ENCODE data around the gene BMP8A.
"Not testable (repeated sequence)": the region's sequence is repeated elsewhere in the genome, so short reads cannot be mapped to it uniquely, and the experiment has no call there.

BMP8A gene

GRCh38 chr1:39524171-39524570 lies 32.7 kb downstream of the BMP8A start:
- H3K9ac ChIP-seq (ENCODE audit: low read depth, low read length), result no peak overlapping the region
- H3K4me1 ChIP-seq (ENCODE audit: control insufficient read depth, insufficient read depth, low read length), result no peaks in the 10 kb centered on the region
- H3K9me3 ChIP-seq (replicated peaks; ENCODE audit: low read length), result no peaks in the 10 kb centered on the region
- peaks cover 31% of the 10 kb centered on the region for H3K36me3 ChIP-seq (ENCODE audit: insufficient read depth, low read length)
- H3K27me3 ChIP-seq (ENCODE audit: control insufficient read depth, insufficient read depth, low read length), result no peaks in the 10 kb centered on the region
- H3K4me3 ChIP-seq (ENCODE audit: low read length), result no peak overlapping the region
- no peak overlapping the region for H3K4me2 ChIP-seq (ENCODE audit: low read length)

GRCh38 chr1:39524591-39525365 lies 33.3 kb downstream of the BMP8A start:
- H3K4me1 ChIP-seq (ENCODE audit: control insufficient read depth, insufficient read depth, low read length), result no peaks in the 10 kb centered on the region
- H3K36me3 ChIP-seq (ENCODE audit: insufficient read depth, low read length), result peaks cover 36% of the 10 kb centered on the region
- no peak overlapping the region for H3K9ac ChIP-seq (ENCODE audit: low read depth, low read length)
- H3K27me3 ChIP-seq (ENCODE audit: control insufficient read depth, insufficient read depth, low read length), result no peaks in the 10 kb centered on the region
- no peaks in the 10 kb centered on the region for H3K9me3 ChIP-seq (replicated peaks; ENCODE audit: low read length)
- H3K4me3 ChIP-seq (ENCODE audit: low read length), result no peak overlapping the region
- no peak overlapping the region for H3K4me2 ChIP-seq (ENCODE audit: low read length)

- H3K4me3 ChIP-seq (ENCODE audit: low read length), result no peak overlapping the region
- no peaks in the 10 kb centered on the region for H3K4me1 ChIP-seq (ENCODE audit: control insufficient read depth, insufficient read depth, low read length)
- no peak overlapping the region for H3K4me2 ChIP-seq (ENCODE audit: low read length)
- H3K9ac ChIP-seq (ENCODE audit: low read depth, low read length), result no peak overlapping the region
- H3K9me3 ChIP-seq (replicated peaks; ENCODE audit: low read length), result no peaks in the 10 kb centered on the region
- peaks cover 38% of the 10 kb centered on the region for H3K36me3 ChIP-seq (ENCODE audit: insufficient read depth, low read length)
- no peaks in the 10 kb centered on the region for H3K27me3 ChIP-seq (ENCODE audit: control insufficient read depth, insufficient read depth, low read length)
Observed at GRCh38 chr1:39525366-39526165, 34.1 kb downstream of the BMP8A start.

GRCh38 chr1:39526466-39527189 lies 35.2 kb downstream of the BMP8A start:
- no peak overlapping the region for H3K9ac ChIP-seq (ENCODE audit: low read depth, low read length)
- no peaks in the 10 kb centered on the region for H3K27me3 ChIP-seq (ENCODE audit: control insufficient read depth, insufficient read depth, low read length)
- H3K9me3 ChIP-seq (replicated peaks; ENCODE audit: low read length), result no peaks in the 10 kb centered on the region
- H3K4me2 ChIP-seq (ENCODE audit: low read length), result no peak overlapping the region
- H3K36me3 ChIP-seq (ENCODE audit: insufficient read depth, low read length), result peaks cover 46% of the 10 kb centered on the region
- no peak overlapping the region for H3K4me3 ChIP-seq (ENCODE audit: low read length)
- no peaks in the 10 kb centered on the region for H3K4me1 ChIP-seq (ENCODE audit: control insufficient read depth, insufficient read depth, low read length)

GRCh38 chr1:39527190-39527579 lies 35.7 kb downstream of the BMP8A start:
- not testable (repeated sequence) for H3K4me2 ChIP-seq (ENCODE audit: low read length); H3K9me3 ChIP-seq (replicated peaks; ENCODE audit: low read length); H3K4me3 ChIP-seq (ENCODE audit: low read length); H3K4me1 ChIP-seq (ENCODE audit: control insufficient read depth, insufficient read depth, low read length); H3K9ac ChIP-seq (ENCODE audit: low read depth, low read length); H3K27me3 ChIP-seq (ENCODE audit: control insufficient read depth, insufficient read depth, low read length)
- H3K36me3 ChIP-seq (ENCODE audit: insufficient read depth, low read length), result peaks cover 48% of the 10 kb centered on the region

- no peak overlapping the region for H3K9ac ChIP-seq (ENCODE audit: low read depth, low read length)
- H3K4me1 ChIP-seq (ENCODE audit: control insufficient read depth, insufficient read depth, low read length), result no peaks in the 10 kb centered on the region
- no peak overlapping the region for H3K4me2 ChIP-seq (ENCODE audit: low read length)
- no peaks in the 10 kb centered on the region for H3K9me3 ChIP-seq (replicated peaks; ENCODE audit: low read length)
- H3K27me3 ChIP-seq (ENCODE audit: control insufficient read depth, insufficient read depth, low read length), result no peaks in the 10 kb centered on the region
- H3K36me3 ChIP-seq (ENCODE audit: insufficient read depth, low read length), result peaks cover 48% of the 10 kb centered on the region
- no peak overlapping the region for H3K4me3 ChIP-seq (ENCODE audit: low read length)
Observed at GRCh38 chr1:39528082-39528481, 36.6 kb downstream of the BMP8A start.

- Histone ChIP-seq H3K36me3 (ENCODE audit: insufficient read depth, low read length) (peaks cover 46% of the 10 kb centered on the region), H3K4me3 (ENCODE audit: low read length) (no peak overlapping the region), H3K4me2 (ENCODE audit: low read length) (no peak overlapping the region), H3K9ac (ENCODE audit: low read depth, low read length) (no peak overlapping the region), H3K4me1 (ENCODE audit: control insufficient read depth, insufficient read depth, low read length) (no peaks in the 10 kb centered on the region), H3K27me3 (ENCODE audit: control insufficient read depth, insufficient read depth, low read length) (no peaks in the 10 kb centered on the region), H3K9me3 (replicated peaks; ENCODE audit: low read length) (no peaks in the 10 kb centered on the region)
Observed at GRCh38 chr1:39529901-39530535, 38.6 kb downstream of the BMP8A start.

GRCh38 chr1:39531526-39531925 lies 40.1 kb downstream of the BMP8A start:
- Histone ChIP-seq H3K4me1 (ENCODE audit: control insufficient read depth, insufficient read depth, low read length) (no peaks in the 10 kb centered on the region), H3K36me3 (ENCODE audit: insufficient read depth, low read length) (peaks cover 45% of the 10 kb centered on the region), H3K4me2 (ENCODE audit: low read length) (no peak overlapping the region)

GRCh38 chr1:39533442-39533841 lies 42.0 kb downstream of the BMP8A start:
- H3K9ac ChIP-seq (ENCODE audit: low read depth, low read length), result no peak overlapping the region
- no peaks in the 10 kb centered on the region for H3K4me1 ChIP-seq (ENCODE audit: control insufficient read depth, insufficient read depth, low read length)
- no peaks in the 10 kb centered on the region for H3K27me3 ChIP-seq (ENCODE audit: control insufficient read depth, insufficient read depth, low read length)
- no peak overlapping the region for H3K4me2 ChIP-seq (ENCODE audit: low read length)
- H3K36me3 ChIP-seq (ENCODE audit: insufficient read depth, low read length), result peaks cover 37% of the 10 kb centered on the region
- no peaks in the 10 kb centered on the region for H3K9me3 ChIP-seq (replicated peaks; ENCODE audit: low read length)
- no peak overlapping the region for H3K4me3 ChIP-seq (ENCODE audit: low read length)

More at GRCh38 chr1:39531526-39531925, 40.1 kb downstream of the BMP8A start:
- no peak overlapping the region for H3K4me3 ChIP-seq (ENCODE audit: low read length)
- no peak overlapping the region for H3K9ac ChIP-seq (ENCODE audit: low read depth, low read length)
- H3K9me3 ChIP-seq (replicated peaks; ENCODE audit: low read length), result no peaks in the 10 kb centered on the region
- H3K27me3 ChIP-seq (ENCODE audit: control insufficient read depth, insufficient read depth, low read length), result no peaks in the 10 kb centered on the region

GRCh38 chr1:39538531-39539251 lies 47.3 kb downstream of the BMP8A start:
- Histone ChIP-seq H3K9me3 (replicated peaks; ENCODE audit: low read length) (no peaks in the 10 kb centered on the region), H3K36me3 (ENCODE audit: insufficient read depth, low read length) (peaks cover 33% of the 10 kb centered on the region), H3K9ac (ENCODE audit: low read depth, low read length) (no peak overlapping the region), H3K4me1 (ENCODE audit: control insufficient read depth, insufficient read depth, low read length) (no peaks in the 10 kb centered on the region), H3K27me3 (ENCODE audit: control insufficient read depth, insufficient read depth, low read length) (no peaks in the 10 kb centered on the region), H3K4me3 (ENCODE audit: low read length) (no peak overlapping the region), H3K4me2 (ENCODE audit: low read length) (no peak overlapping the region)
